ENCODE measurements around the gene MAFG.
A peak's percentile ranks its signal among the peaks of the same experiment; 100 is the strongest.

The MAFG gene

GRCh38 chr17:81879121-81879520 is 48.4 kb downstream of the MAFG start:
- TF ChIP-seq EP300 (IDR thresholded peaks at IDR 0.05; ENCODE audit: borderline replicate concordance): no peak

GRCh38 chr17:81878294-81878693 is 49.2 kb downstream of the MAFG start:
- TF ChIP-seq ZBTB7A (IDR thresholded peaks at IDR 0.05; ENCODE audit: low read depth): no peak
- no peak for TF ChIP-seq REST (IDR thresholded peaks at IDR 0.05; ENCODE audit: low read depth)
- TF ChIP-seq FOXM1 (IDR thresholded peaks at IDR 0.05; ENCODE audit: borderline replicate concordance, low read depth): no peak
- TF ChIP-seq CEBPB (IDR thresholded peaks at IDR 0.05): no peak
- TF ChIP-seq TAF1 (IDR thresholded peaks at IDR 0.05; ENCODE audit: low read depth): no peak

- no peak for TF ChIP-seq NFIC (IDR thresholded peaks at IDR 0.05)
- no peak for TF ChIP-seq FOXM1 (IDR thresholded peaks at IDR 0.05; ENCODE audit: borderline replicate concordance, low read depth)
Observed at GRCh38 chr17:81877569-81877968, 50.0 kb downstream of the MAFG start.

GRCh38 chr17:81871387-81872230 is 55.9 kb downstream of the MAFG start:
- no peak for TF ChIP-seq NFIC (IDR thresholded peaks at IDR 0.05)
- no peak for TF ChIP-seq TCF12 (IDR thresholded peaks at IDR 0.05; ENCODE audit: low read depth)
- TF ChIP-seq USF1 (IDR thresholded peaks at IDR 0.05): peak; percentile 91; the same call in 1 of the 2 replicates
- peak; percentile 55; the same call in 1 of the 2 replicates for TF ChIP-seq EP300 (IDR thresholded peaks at IDR 0.05; ENCODE audit: borderline replicate concordance)
- TF ChIP-seq EGR1 (IDR thresholded peaks at IDR 0.05): peak; percentile 53; the same call in 1 of the 2 replicates
- no peak for TF ChIP-seq CEBPB (IDR thresholded peaks at IDR 0.05)
- TF ChIP-seq REST (IDR thresholded peaks at IDR 0.05; ENCODE audit: low read depth): no peak
- peak; percentile 96 for TF ChIP-seq YY1 (IDR thresholded peaks at IDR 0.05; ENCODE audit: low read depth)
- TF ChIP-seq RAD21 (IDR thresholded peaks at IDR 0.05; ENCODE audit: low read depth): no peak
- TF ChIP-seq TAF1 (IDR thresholded peaks at IDR 0.05; ENCODE audit: low read depth): peak; percentile 66; the same call in 1 of the 2 replicates
- TF ChIP-seq FOXM1 (IDR thresholded peaks at IDR 0.05; ENCODE audit: borderline replicate concordance, low read depth): no peak
- peak; percentile 99 for TF ChIP-seq MAX (IDR thresholded peaks at IDR 0.05)
- peak; percentile 11; the same call in 1 of the 2 replicates for TF ChIP-seq TEAD4 (IDR thresholded peaks at IDR 0.05)
- no peak; the same call in 1 of the 2 replicates for TF ChIP-seq ZBTB7A (IDR thresholded peaks at IDR 0.05; ENCODE audit: low read depth)
- TF ChIP-seq CREB1 (IDR thresholded peaks at IDR 0.05; ENCODE audit: low read depth): peak; percentile 28; the same call in 1 of the 2 replicates

GRCh38 chr17:81870981-81871386 is 56.6 kb downstream of the MAFG start, which contains the start of gene ARHGDIA:
TSS of gene ARHGDIA (minus strand) at chr17:81871337. CDS start at chr17:81869930, 1,407 bp downstream.
- no peak for TF ChIP-seq TEAD4 (IDR thresholded peaks at IDR 0.05)
- no peak for TF ChIP-seq TAF1 (IDR thresholded peaks at IDR 0.05; ENCODE audit: low read depth)
- no peak for TF ChIP-seq EGR1 (IDR thresholded peaks at IDR 0.05)
- no peak for TF ChIP-seq TCF12 (IDR thresholded peaks at IDR 0.05; ENCODE audit: low read depth)
- TF ChIP-seq NFIC (IDR thresholded peaks at IDR 0.05): no peak
- no peak; the same call in 1 of the 2 replicates for TF ChIP-seq USF1 (IDR thresholded peaks at IDR 0.05)
- no peak for TF ChIP-seq EP300 (IDR thresholded peaks at IDR 0.05; ENCODE audit: borderline replicate concordance)
- no peak for TF ChIP-seq MAX (IDR thresholded peaks at IDR 0.05)
- no peak for TF ChIP-seq CREB1 (IDR thresholded peaks at IDR 0.05; ENCODE audit: low read depth)
- TF ChIP-seq FOXM1 (IDR thresholded peaks at IDR 0.05; ENCODE audit: borderline replicate concordance, low read depth): no peak
- TF ChIP-seq CEBPB (IDR thresholded peaks at IDR 0.05): no peak
- TF ChIP-seq ZBTB7A (IDR thresholded peaks at IDR 0.05; ENCODE audit: low read depth): no peak
- TF ChIP-seq RAD21 (IDR thresholded peaks at IDR 0.05; ENCODE audit: low read depth): no peak
- no peak for TF ChIP-seq YY1 (IDR thresholded peaks at IDR 0.05; ENCODE audit: low read depth)
- no peak for TF ChIP-seq REST (IDR thresholded peaks at IDR 0.05; ENCODE audit: low read depth)

Data from Ishikawa (cell line).